B cell (primary cell): ENCODE data around the gene CMC2.

Experiments used
- EZH2 ChIP-seq: IDR thresholded peaks from 2 replicates; pipeline ENCODE4 v1.6.1; 2012; ENCODE audit warnings: borderline replicate concordance, low read depth, mild to moderate bottlenecking, moderate library complexity, low read length; ENCODE audit not compliant: insufficient read depth, poor library complexity, severe bottlenecking
- TF ChIP-seq, protein P1 (sequence below): fragments of 200-600 bp; IDR thresholded peaks from one replicate; pipeline ENCODE4 v1.8.0; 2022; ENCODE audit warnings: antibody characterized with exemption, mild to moderate bottlenecking

DNA sequence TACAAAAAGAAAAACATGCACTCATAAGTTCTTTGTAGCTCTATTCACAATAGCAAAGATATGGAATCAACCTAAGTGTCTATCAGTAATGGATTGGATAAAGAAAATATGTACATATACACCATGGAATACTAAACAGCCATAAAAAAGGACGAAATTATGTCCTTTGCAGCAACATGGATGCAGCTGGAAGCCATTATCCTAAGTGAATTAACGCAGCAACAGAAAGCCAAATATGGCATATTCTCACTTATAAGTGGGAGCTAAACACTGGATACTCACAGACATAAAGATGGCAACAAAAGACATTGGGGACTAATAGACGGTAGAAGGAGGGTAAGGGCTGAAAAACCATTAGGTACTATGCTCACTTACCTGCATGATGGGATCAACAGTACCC lies 5.8 kb downstream of the CMC2 start:
- TF ChIP-seq, protein P1, sequence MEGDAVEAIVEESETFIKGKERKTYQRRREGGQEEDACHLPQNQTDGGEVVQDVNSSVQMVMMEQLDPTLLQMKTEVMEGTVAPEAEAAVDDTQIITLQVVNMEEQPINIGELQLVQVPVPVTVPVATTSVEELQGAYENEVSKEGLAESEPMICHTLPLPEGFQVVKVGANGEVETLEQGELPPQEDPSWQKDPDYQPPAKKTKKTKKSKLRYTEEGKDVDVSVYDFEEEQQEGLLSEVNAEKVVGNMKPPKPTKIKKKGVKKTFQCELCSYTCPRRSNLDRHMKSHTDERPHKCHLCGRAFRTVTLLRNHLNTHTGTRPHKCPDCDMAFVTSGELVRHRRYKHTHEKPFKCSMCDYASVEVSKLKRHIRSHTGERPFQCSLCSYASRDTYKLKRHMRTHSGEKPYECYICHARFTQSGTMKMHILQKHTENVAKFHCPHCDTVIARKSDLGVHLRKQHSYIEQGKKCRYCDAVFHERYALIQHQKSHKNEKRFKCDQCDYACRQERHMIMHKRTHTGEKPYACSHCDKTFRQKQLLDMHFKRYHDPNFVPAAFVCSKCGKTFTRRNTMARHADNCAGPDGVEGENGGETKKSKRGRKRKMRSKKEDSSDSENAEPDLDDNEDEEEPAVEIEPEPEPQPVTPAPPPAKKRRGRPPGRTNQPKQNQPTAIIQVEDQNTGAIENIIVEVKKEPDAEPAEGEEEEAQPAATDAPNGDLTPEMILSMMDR, result no peak
- no peak for TF ChIP-seq EZH2
